Measurements from ENCODE around the gene ZNF428. TPM values are rescaled to one million over a fixed set of nuclear protein-coding genes. Genes with fewer than 3 reads are reported as not detected.
"Not testable (repeated sequence)": the region's sequence is repeated elsewhere in the genome, so short reads cannot be mapped to it uniquely, and the experiment has no call there.

Gene ZNF428
- total RNA-seq, 1 donor from 2014 or later: 17.9 TPM

- no peaks in the 10 kb centered on the region for H3K27me3 Mint-ChIP-seq (ENCODE audit: insufficient read depth)
- intact Hi-C loops (cut with micrococcal nuclease): no loop called here
- no peak overlapping the region for H3K27ac Mint-ChIP-seq
- no peak overlapping the region for H3K4me3 Mint-ChIP-seq
- peak; percentile 17 for DNase-seq (ENCODE audit: low spot score)
- H3K4me1 Mint-ChIP-seq (ENCODE audit: low read depth): peaks cover 5% of the 10 kb centered on the region
- no peaks in the 10 kb centered on the region for H3K9me3 Mint-ChIP-seq
- H3K36me3 Mint-ChIP-seq (ENCODE audit: low read depth): peaks cover 36% of the 10 kb centered on the region
Measured at GRCh38 chr19:43651758-43652545, 32.5 kb upstream of the ZNF428 start.

GRCh38 chr19:43650276-43650675 is 30.8 kb upstream of the ZNF428 start:
- H3K27me3 Mint-ChIP-seq (ENCODE audit: insufficient read depth); H3K9me3 Mint-ChIP-seq; DNase-seq (ENCODE audit: low spot score); intact Hi-C loops (cut with micrococcal nuclease); H3K4me1 Mint-ChIP-seq (ENCODE audit: low read depth); H3K4me3 Mint-ChIP-seq; H3K27ac Mint-ChIP-seq: not testable (repeated sequence)
- H3K36me3 Mint-ChIP-seq (ENCODE audit: low read depth): peaks cover 29% of the 10 kb centered on the region

DNA sequence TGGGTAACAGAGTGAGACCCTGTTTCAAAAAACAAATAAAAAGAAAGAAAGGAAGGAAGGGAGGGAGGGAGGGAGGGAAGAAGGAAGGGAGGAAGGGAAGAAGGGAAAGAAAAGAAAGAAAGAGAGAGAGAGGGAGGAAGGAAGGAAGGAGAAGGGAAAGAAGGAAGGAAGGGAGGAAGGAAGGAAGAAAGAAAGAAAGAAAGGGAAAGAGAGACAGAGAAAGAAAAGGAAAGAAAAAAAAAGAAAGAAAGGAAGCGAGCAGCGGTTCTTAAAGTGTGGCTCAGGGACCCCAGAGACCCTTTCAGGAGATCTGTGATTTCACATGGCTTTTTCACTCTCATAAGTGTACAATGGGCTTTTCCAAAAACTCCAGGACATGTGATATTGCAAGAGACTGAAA is 30.1 kb upstream of the ZNF428 start:
- Mint-ChIP-seq H3K27me3 (ENCODE audit: insufficient read depth) (no peaks in the 10 kb centered on the region), H3K9me3 (no peaks in the 10 kb centered on the region), H3K27ac (no peak overlapping the region), H3K4me3 (no peak overlapping the region), H3K4me1 (ENCODE audit: low read depth) (peaks cover 5% of the 10 kb centered on the region), H3K36me3 (ENCODE audit: low read depth) (peaks cover 25% of the 10 kb centered on the region)
- intact Hi-C loops (cut with micrococcal nuclease): loop anchor here (10.0 kb wide), 1 partner anchor 205 kb away; no protein-coding TSS in a partner anchor
- DNase-seq (ENCODE audit: low spot score): no peak

DNA sequence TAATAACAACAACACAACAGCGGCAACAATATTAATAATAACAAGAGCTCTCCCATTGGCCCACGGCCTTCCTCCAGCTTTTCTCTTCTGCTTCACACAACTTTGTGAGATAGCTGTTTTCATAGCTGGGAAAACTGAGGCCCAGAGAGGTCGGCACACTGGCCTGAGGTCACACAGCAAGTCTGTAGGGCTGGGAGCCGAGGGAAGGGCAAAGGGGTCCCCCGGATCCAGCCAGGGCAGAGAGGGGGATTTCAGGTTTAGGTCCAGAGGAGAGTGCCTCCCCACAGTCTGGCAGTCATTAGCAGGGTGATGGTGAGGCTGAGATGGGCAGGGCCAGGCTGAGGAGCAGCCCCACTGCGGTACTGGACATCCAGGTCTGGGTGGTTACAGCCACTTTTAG is 29.2 kb upstream of the ZNF428 start:
- H3K27ac Mint-ChIP-seq: peak overlapping the region; percentile 36
- H3K9me3 Mint-ChIP-seq: no peaks in the 10 kb centered on the region
- no peaks in the 10 kb centered on the region for H3K27me3 Mint-ChIP-seq (ENCODE audit: insufficient read depth)
- intact Hi-C loops (cut with micrococcal nuclease): loop anchor here (10.0 kb wide), 1 partner anchor 204 kb away; no protein-coding TSS in a partner anchor
- peaks cover 22% of the 10 kb centered on the region for H3K36me3 Mint-ChIP-seq (ENCODE audit: low read depth)
- H3K4me3 Mint-ChIP-seq: no peak overlapping the region
- no peak for DNase-seq (ENCODE audit: low spot score)
- peaks cover 5% of the 10 kb centered on the region for H3K4me1 Mint-ChIP-seq (ENCODE audit: low read depth)

GRCh38 chr19:43644181-43644580 is 24.8 kb upstream of the ZNF428 start:
- H3K9me3 Mint-ChIP-seq: no peaks in the 10 kb centered on the region
- peaks cover 14% of the 10 kb centered on the region for H3K27me3 Mint-ChIP-seq (ENCODE audit: insufficient read depth)
- intact Hi-C loops (cut with micrococcal nuclease): loop anchor here (10.0 kb wide), 1 partner anchor 199 kb away; no protein-coding TSS in a partner anchor
- no peak overlapping the region for H3K4me3 Mint-ChIP-seq
- no peak for DNase-seq (ENCODE audit: low spot score)
- H3K4me1 Mint-ChIP-seq (ENCODE audit: low read depth): no peaks in the 10 kb centered on the region
- peaks cover 13% of the 10 kb centered on the region for H3K36me3 Mint-ChIP-seq (ENCODE audit: low read depth)
- H3K27ac Mint-ChIP-seq: no peak overlapping the region

DNA sequence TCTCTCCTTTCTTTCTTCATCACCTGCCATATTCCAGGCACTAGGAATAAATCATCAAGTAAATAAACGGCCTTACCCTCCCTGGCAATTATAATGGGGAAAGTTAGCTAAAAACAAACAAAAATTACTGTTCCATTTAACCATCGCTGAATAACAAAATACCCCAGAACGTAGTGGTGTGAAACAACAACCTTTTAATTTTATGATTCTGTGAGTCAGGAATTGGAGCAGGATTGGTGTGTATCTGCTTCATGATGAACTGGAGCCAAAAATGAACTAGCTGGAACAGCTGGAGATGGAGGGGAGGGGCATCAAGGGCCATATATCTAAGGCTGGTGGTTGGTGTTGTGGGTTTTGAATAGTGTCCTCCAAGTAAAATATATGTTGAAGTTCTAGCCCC is 23.9 kb upstream of the ZNF428 start:
- H3K9me3 Mint-ChIP-seq: no peaks in the 10 kb centered on the region
- no peak overlapping the region for H3K27ac Mint-ChIP-seq
- H3K36me3 Mint-ChIP-seq (ENCODE audit: low read depth): peaks cover 8% of the 10 kb centered on the region
- H3K27me3 Mint-ChIP-seq (ENCODE audit: insufficient read depth): peaks cover 23% of the 10 kb centered on the region
- DNase-seq (ENCODE audit: low spot score): no peak
- intact Hi-C loops (cut with micrococcal nuclease): loop anchor here (10.0 kb wide), 1 partner anchor 199 kb away; no protein-coding TSS in a partner anchor
- no peaks in the 10 kb centered on the region for H3K4me1 Mint-ChIP-seq (ENCODE audit: low read depth)
- H3K4me3 Mint-ChIP-seq: no peak overlapping the region

- no peaks in the 10 kb centered on the region for H3K9me3 Mint-ChIP-seq
- H3K27me3 Mint-ChIP-seq (ENCODE audit: insufficient read depth): peaks cover 31% of the 10 kb centered on the region
- no peak for DNase-seq (ENCODE audit: low spot score)
- no peak overlapping the region for H3K4me3 Mint-ChIP-seq
- peaks cover 7% of the 10 kb centered on the region for H3K36me3 Mint-ChIP-seq (ENCODE audit: low read depth)
- intact Hi-C loops (cut with micrococcal nuclease): loop anchor here (10.0 kb wide), 1 partner anchor 198 kb away; no protein-coding TSS in a partner anchor
- H3K27ac Mint-ChIP-seq: no peak overlapping the region
- no peaks in the 10 kb centered on the region for H3K4me1 Mint-ChIP-seq (ENCODE audit: low read depth)
Measured at GRCh38 chr19:43642531-43642930, 23.1 kb upstream of the ZNF428 start.

GRCh38 chr19:43641333-43641732 is 21.9 kb upstream of the ZNF428 start:
- no peaks in the 10 kb centered on the region for H3K9me3 Mint-ChIP-seq
- peaks cover 1% of the 10 kb centered on the region for H3K36me3 Mint-ChIP-seq (ENCODE audit: low read depth)
- no peak for DNase-seq (ENCODE audit: low spot score)
- intact Hi-C loops (cut with micrococcal nuclease): loop anchor here (10.0 kb wide), 1 partner anchor 197 kb away; no protein-coding TSS in a partner anchor
- H3K27me3 Mint-ChIP-seq (ENCODE audit: insufficient read depth): peaks cover 37% of the 10 kb centered on the region
- H3K27ac Mint-ChIP-seq: peak overlapping the region; percentile 46
- peak overlapping the region; percentile 74 for H3K4me3 Mint-ChIP-seq
- H3K4me1 Mint-ChIP-seq (ENCODE audit: low read depth): no peaks in the 10 kb centered on the region

DNA sequence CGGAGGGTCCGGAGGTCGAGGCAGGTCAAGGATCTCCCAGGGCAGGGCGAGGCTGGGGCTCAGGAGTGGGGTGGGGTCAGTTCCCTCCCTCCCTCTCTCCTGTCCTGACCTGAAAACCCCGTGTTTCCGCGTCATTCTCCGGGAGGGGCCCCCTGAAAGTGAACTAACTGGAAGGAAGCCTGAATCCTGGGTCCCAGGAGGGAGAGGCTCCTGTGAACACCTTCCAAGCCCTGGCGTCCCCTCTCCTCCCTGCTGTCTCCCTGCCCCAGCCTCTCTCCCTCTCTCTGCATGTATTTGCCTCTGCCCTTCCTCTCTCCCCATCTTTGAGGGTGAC is 21.0 kb upstream of the ZNF428 start:
- Mint-ChIP-seq H3K27me3 (ENCODE audit: insufficient read depth) (peaks cover 38% of the 10 kb centered on the region), H3K27ac (no peak overlapping the region), H3K4me1 (ENCODE audit: low read depth) (no peaks in the 10 kb centered on the region), H3K4me3 (peak overlapping the region; percentile 80), H3K9me3 (no peaks in the 10 kb centered on the region), H3K36me3 (ENCODE audit: low read depth) (no peaks in the 10 kb centered on the region)
- DNase-seq (ENCODE audit: low spot score): no peak
- intact Hi-C loops (cut with micrococcal nuclease): loop anchor here (1.0 to 10.0 kb wide), 2 partner anchors 20 to 196 kb away; no protein-coding TSS in a partner anchor

DNA sequence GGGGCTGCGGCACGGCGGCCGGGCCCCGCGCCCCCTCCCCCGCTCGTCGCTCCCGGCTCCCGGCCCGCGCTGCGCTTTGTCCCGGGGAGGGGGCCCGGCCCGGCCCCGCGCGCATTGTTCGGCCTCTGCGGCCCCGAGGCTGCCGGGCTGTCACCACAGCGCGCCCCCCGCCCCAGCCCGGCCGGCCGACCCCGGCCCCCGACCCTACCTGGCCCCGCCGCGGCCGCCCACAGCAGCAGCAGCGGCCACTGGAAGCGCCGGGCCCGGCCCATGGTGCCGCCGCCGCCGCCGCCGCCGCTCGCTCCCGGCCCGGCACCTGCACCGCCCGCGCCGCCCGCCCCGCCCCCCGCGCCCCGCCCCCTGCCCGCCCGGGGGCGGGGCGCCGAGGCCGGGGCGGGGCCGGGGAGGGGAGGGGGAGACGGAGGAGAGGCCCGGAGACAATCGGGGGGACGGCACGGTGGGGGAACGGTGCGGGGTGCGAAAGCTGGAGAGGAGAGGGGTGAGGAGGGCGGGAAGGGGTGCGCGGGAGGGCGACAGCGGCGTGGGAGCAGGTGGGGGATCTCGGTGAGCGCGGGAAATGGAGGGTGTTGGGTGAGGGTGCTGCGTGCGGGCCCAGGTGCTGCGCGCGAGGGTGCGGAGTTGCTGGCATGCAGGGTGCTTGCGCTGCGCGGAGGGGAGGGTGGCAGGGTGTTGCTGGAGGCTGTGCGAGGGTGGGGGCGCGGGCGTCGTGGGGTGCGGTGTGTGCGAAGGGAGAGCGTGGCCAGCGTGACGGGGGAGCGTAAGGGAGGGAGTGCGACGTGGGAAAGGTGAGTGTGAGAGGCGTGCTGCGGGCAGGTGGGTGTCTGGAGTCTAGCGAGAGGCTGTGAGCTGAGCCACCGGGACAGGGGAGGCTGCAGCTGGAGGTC is 20.3 kb upstream of the ZNF428 start, which contains the start of gene CADM4:
Gene CADM4, minus strand, starts transcription at position 332 of the 905 bp plus-strand sequence. Its CDS starts 60 bp downstream, at position 272.
- Mint-ChIP-seq H3K4me1 (ENCODE audit: low read depth) (no peaks in the 10 kb centered on the region), H3K36me3 (ENCODE audit: low read depth) (no peaks in the 10 kb centered on the region), H3K4me3 (peak within 1 kb of the TSS; percentile 80), H3K27me3 (ENCODE audit: insufficient read depth) (peaks cover 41% of the 10 kb centered on the region), H3K9me3 (no peaks in the 10 kb centered on the region), H3K27ac (peak within 1 kb of the TSS; percentile 46)
- intact Hi-C loops (cut with micrococcal nuclease): loop anchor here (1.0 to 10.0 kb wide), 4 partner anchors 19 to 195 kb away; no protein-coding TSS in a partner anchor
- peak; percentile 30 for DNase-seq (ENCODE audit: low spot score)

- DNase-seq (ENCODE audit: low spot score): no peak
- intact Hi-C loops (cut with micrococcal nuclease): loop anchor here (1.0 kb wide), 2 partner anchors 29 to 176 kb away; no protein-coding TSS in a partner anchor
- Mint-ChIP-seq H3K9me3 (no peaks in the 10 kb centered on the region), H3K27ac (peak overlapping the region; percentile 46), H3K27me3 (ENCODE audit: insufficient read depth) (peaks cover 43% of the 10 kb centered on the region), H3K36me3 (ENCODE audit: low read depth) (no peaks in the 10 kb centered on the region), H3K4me3 (peak overlapping the region; percentile 77), H3K4me1 (ENCODE audit: low read depth) (no peaks in the 10 kb centered on the region)
Measured at GRCh38 chr19:43638995-43639518, 19.6 kb upstream of the ZNF428 start.

DNA sequence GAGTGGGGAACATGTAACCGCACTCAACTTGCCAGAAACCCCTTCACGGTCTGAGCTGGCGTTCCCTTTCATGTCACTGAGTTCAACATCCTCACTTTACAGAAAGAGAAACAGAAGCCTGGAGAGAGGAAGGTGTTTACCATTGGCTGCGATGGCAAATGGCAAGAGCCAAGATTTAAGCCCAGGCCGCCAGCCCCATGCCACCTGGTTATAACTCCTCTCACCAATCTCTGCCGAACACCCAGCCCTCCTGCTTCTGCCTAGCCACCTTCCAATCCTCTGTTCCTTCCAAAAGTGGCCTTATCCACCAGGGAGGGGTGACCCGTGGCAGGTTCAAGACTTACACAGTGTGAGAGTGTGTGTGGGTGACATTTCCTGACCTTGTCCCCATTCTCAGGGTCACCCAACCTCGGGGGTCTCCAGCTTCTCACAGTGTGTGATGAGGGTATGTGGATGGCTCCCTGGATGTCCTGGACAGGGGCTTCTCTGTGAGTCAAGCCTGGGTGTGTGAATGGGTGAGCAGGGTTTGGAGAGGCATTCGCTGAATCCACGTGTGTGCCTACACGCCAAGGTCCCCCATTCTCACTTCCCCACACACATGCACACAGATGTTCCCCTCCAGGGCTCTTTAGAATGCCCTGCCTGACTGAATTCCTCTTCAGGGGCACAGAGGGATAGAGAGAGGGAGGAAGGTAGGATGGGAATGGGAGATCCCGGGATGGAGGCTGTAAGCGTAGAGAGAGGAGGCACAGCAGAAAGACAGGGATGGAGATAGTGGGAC is 19.0 kb upstream of the ZNF428 start:
- Mint-ChIP-seq H3K27me3 (ENCODE audit: insufficient read depth) (peaks cover 48% of the 10 kb centered on the region), H3K36me3 (ENCODE audit: low read depth) (no peaks in the 10 kb centered on the region), H3K9me3 (no peaks in the 10 kb centered on the region), H3K4me1 (ENCODE audit: low read depth) (no peaks in the 10 kb centered on the region), H3K27ac (no peak overlapping the region), H3K4me3 (peak overlapping the region; percentile 77)
- intact Hi-C loops (cut with micrococcal nuclease): no loop called here
- DNase-seq (ENCODE audit: low spot score): no peak
